HG02798 (cell line): ENCODE results near the gene CCDC68.
A peak's percentile ranks its signal among the peaks of the same experiment; 100 is the strongest.

ENCODE experiments used
- ATAC-seq: cut with Tn5 transposase; IDR thresholded peaks from one replicate; pipeline ENCODE4 v1.9.1; 2021; ENCODE audit warnings: mild to moderate bottlenecking; ENCODE audit not compliant: unreplicated experiment, poor library complexity

The CCDC68 gene

DNA sequence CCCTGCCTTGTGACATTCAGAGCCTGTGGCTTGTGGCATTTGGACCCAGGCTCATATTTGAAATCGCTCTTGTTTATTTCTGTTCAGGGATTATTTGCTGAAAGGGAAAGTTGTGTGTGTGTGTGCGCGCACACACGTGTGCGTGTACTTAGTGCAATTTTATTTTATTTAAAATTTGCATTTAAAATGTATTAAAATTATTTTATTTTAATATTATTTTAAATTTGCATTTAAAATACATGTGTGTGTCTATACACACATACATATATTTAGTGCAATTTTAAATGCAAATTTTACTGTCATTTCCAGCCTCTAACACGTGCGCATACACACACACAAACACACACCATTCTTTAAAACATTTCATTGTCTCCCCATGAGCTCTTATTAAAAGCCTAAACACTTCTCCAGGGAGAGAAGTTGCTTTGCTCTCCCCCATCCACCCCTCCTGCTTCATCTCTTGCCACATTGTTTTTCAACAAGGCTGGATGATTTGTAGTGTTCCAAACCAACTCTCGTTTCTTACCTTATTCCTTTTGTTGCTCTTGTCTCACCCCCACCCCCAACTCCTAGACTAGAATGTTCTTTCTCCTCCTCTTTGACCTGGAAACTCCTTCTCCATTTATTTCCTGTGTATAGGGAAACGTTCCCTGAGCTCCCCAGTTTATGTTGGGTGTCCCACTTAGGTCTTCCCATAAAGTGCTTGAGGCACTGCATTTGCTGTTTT, 3.8 kb upstream of the CCDC68 start:
- no peak for ATAC-seq

DNA sequence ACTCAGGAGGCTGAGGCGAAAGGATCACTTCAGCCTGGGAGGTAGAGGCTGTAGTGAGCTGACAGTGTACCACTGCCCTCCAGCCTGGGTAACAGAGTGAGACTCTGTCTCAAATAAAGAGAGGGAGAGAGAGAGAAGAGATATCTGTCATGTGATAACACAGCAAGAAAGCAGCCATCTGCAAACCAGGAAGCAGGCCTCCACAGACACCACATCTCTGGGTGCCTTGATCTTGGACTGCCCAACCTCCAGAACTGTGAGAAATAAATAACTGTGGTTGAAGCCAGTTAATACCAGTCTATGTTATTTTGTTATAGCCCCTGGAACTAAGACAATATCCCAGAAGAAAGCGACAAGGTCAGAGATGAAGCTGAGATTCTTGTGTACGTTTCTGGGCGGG, 2.6 kb upstream of the CCDC68 start:
- no peak for ATAC-seq

DNA sequence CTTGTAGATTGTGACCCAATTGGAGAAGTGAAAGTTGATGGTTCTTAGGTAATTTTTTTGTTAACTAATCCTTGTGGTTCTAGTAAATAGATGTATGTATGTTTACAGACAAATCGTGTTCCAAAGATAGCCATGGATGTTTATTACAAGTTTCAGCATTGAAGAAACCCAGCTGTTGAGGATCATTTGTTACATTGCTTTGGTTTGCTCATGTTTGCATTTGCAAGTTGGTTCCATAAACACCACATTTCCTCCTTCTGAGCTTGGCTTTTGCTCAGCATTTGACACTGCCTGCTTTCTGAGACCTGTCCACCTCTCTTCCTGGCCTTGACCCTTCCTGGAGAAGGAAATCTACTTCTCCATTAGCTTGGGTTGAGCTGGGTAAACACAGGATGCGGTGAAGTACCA, 1.8 kb upstream of the CCDC68 start:
- ATAC-seq: no peak

DNA sequence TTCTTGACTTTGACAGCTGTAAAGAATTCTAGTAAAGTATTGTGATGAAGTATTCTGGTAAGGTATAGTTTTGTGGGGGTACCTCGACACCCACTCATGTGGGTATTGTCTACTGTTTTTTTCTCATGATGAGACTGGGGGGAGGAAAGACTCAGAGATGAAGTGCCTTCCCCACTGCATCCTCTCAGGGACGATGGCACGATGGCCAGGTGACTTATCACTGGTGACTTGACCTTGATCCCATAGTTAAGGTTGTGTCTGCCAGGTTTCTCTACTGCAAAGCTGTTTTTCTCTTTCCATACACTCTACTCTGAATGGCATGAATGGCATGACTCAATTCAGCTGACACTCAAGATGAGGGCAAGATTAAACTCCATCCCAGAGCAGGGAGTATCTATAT, 936 bp upstream of the CCDC68 start:
- no peak for ATAC-seq

DNA sequence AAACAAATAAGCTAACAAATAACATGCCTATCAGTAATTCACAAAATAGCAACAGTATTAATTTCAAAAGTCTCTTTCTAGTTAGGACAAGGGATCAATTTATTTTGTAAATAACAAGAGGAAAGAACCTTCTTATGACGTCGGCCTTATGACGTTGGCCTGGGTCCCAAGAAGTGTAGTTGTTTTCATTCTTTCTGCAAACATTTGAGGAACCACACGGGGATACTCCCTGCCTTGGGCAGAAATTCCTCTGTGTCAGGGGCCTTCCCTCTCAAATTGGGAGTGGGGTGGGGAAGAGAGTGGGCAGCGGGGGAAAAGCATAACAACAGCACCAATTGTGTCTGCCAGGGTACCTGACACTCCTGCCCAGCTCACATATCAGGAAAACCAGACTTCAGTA, 1.3 kb downstream of the CCDC68 start:
- no peak for ATAC-seq

DNA sequence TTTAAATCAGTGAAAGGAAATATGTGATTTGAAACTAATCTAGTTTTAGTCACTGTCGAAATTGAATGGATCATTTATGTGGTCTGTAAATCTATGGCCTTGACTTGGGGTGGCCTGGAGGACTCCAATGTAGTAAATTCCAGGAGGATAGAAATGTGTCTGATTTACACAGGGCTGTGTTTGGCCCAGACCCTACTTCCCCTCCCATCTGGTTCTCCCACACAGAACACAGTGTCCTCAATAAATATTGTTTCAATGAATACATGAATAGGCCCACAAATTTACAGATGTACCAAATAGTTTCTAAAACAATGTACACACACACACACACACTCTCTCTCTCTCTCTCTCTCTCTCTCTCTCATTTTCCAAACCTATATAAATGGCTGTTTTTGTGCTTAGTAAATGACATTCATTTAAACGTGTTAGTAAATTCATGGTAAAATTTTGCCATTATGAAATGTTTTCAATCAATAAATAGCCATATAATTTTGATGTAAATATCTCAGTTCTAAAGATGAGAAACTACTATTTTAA, 1.9 kb downstream of the CCDC68 start:
- no peak for ATAC-seq

DNA sequence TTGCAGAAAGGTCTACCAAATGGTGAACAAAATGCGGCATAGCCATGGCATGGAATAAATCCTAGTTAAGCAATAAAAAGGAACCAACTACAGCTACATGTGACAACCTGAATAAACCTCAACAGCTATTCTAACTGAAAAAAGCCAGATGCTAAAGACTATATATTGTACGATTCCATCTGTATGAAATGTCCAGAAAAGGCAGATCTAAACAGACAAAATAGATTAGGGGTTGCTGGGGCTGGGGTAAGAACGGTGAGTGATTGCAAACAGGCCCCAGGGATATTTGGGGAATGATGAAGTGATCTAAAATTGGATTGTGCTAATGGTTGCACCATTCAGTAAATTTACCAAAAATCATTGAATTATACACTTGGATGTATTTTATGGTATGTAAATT, 2.8 kb downstream of the CCDC68 start:
- ATAC-seq: no peak

DNA sequence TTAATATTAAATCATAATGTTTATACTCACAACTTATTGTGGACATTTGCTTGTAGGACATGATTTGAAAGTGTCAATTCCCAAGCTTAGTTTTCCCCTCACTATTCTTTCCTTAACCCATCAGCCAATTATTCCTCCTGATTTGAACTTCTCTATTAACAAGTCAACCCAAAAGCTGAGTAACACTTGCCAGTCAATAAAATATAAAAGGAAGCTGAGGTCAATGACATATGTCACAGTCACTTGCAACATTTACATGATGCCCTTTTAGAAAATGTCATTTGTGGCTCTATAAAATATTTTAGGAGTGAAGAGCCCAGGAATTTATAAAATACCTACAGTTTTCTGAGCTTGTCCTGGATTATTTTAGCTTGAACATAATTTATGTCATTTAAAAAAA, 7.2 kb downstream of the CCDC68 start:
- no peak for ATAC-seq

DNA sequence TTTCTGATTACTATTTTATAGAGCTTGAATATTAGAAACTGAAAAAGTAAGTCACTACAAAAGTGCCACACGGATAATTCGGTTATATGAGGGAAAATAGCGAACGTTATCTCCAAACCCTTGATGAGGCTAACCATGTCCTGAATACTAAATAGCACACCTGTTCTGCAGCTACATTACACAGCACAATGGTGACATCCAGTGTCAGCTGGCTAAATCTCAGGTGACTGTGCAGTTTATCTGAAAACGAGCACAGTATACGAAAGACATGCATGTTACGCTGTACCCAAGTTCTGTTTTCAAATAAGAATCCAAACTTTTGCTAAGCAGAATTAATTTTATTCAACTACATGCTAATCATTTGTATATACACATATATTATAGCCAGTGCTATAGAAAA, 9.0 kb downstream of the CCDC68 start:
- ATAC-seq: no peak

DNA sequence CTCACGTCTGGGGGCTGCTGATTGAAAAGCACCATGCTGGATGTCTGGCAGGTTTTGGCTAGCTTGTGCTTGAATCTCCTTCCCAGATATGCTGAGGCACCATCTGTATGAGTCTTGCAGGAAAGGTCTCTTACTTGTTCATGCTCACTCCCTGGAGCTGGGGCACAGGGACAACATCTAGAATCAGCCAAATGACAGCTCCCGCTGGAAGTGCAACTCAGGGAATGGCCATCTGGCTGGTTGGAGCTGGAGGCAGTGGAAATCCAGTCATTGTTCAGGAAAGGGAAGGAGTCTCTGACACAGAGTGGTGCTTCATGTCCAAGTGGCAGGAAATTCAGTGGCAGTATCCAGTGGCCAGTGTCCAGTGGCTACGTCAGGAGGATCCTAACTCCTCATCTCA, 9.7 kb downstream of the CCDC68 start:
- ATAC-seq: no peak

DNA sequence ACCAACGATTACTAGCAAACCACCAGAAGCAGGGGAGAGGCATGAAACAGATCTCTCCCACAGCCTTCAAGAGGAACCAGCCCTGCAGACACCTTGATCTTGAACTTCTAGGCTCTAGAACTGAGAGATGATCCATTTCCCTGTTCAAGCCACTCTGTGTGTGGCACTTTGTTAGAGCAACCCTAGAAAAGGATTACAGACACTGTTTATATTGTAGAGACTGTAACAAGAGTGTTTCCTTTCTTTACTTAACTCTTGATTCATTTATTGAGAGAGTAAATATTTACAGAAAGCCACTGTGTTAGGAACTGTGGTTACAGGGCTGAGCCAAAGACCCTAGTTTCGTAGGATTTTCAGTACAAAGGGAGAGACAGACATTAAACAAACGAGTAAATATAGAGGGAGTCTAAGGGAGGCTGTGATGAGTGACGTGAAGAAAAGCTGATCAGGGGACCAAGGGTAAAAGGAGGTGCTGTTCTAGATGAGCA, 10.9 kb downstream of the CCDC68 start:
- no peak for ATAC-seq

DNA sequence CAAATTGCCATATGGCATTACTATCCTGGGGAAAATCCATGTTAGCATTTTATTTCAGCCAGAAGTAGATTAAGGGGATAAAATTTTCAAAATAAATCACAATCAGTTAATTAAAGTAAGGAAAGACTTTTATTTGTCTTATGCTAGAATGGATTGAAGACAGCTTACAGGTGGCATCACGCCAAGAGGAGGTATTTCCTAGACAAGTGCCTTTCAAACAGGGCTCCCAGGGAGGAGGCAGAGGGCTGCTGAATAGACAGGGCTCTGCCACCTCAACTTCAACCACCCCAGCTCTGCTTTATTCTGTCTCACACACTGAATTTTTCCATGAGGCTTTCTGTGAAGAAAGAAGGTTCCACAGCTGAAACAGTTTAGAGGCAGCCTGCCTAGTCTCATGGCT, 12.2 kb downstream of the CCDC68 start:
- no peak for ATAC-seq

DNA sequence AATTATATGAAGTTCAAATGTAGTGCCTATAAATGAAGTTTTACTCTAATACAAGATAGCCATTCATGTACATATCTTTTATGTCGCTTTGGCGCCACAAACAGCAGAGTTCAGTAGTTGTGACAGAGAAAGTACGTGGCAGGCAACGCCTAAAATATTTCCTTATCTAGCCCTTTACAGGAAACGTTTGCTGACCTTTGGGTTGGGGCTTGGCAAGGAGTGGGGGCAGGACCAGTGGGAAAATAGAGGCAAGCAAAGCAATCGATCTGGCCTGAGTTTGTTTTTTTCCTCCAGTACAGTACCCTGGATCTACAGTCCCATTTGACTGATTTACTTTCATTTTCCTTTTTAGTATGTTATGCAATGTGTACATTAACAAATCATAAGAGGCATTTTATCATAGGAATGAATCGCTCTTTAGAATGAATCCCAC, 13.1 kb downstream of the CCDC68 start:
- ATAC-seq: peak; percentile 81

DNA sequence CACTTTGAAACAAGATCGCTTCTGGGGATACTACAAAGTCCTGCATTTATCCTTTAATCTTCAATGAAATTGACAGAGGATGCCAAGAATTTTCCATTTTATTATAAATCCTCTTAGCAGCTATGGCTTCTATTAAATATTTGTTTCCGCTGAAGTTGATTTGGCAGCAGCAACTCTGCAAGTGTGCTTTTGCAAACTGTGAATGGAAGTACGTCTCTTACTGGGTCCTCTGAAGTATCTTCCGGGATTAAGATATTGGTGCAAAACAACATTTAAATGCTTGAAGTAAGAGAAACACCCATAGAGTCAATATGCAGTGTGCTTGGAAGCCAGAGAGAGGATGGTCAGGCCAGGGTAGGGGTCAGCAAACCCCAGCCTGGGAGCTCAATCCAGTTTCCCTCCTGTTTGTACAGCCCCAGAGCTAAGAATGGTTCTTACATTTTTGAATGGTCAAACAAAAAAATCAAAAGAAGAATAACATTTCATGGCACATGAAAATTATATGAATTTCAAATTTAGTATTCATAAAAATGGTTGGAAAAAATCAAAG, 13.6 kb downstream of the CCDC68 start:
- no peak for ATAC-seq

DNA sequence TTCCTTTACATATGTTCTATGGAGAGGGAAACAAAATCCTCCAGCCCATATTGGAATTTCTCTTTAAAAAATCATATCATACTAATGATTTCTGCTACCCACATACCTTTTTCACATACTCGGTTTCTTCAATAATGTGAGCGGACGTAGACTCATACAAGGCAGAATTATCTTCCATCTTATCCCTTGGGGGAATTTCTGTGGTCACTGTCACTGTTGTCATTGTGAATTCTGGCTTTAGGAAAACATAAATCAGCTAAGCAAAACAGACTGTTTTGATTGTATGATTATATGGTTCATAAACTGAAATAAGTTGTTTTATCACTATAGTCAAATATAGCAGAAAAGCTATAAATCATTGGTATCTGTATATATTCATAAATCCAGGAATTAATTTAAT, 16.7 kb downstream of the CCDC68 start:
- ATAC-seq: no peak

DNA sequence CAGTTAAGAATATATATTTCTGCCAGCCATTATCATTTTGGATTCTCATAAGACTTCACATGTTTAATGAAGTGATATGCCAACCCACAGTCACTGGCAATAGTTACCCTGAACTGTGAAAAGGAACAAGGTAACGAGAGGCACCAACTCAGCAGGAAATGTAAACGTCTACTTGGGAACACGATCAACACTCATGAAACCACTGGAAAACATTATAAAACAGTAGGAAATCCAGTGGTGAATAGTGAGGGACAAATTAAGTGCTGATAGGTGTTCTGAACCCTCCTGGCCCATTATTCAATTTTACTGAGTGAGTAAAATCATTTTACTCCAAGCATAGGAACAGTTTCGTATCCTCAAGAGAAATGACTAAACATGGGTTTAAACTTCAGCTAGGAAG, 17.1 kb downstream of the CCDC68 start:
- no peak for ATAC-seq

DNA sequence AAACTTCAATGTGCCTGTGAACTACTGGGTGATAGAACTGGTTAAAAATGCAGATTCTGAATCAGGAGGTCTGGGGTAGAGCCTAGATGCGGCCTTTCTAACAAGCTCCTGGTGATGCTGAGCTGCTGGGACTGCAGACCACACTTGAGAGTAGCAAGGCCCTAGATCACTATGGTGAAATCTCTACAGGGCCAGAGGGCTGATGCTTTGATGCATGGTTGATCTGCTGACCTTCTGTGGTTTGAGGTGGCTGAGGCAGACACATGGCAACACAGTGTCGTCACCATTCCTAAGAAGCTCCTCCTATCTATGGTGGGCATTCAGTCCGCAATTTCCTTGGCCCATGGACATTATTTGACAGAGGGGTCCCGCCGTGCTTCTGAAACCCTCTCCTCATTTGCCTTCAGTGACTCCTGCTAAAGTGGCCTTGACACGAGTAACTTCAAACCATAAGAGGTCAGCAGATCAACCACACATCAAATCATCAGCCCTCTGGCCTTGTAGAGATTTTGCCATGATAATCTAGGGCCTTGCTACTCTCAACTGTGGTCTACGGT, 19.8 kb downstream of the CCDC68 start:
- ATAC-seq: no peak

DNA sequence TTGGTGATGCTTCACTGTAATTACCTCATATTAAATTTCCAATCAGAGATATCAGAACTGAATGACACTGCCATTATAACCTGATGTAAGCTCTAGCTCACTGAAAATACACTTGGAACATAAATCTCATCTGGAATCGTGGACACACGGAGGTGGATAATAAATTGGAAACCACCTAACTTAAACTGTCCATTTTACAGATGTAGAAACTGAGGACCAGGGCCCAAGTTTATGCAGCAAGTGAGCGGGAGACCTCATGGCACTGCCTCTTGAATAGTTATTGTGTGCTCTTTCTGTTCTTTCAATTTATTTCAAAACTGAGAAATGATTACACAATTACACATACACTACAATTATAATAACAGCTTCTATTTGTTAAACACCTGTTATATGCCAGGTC, 20.8 kb downstream of the CCDC68 start:
- no peak for ATAC-seq

DNA sequence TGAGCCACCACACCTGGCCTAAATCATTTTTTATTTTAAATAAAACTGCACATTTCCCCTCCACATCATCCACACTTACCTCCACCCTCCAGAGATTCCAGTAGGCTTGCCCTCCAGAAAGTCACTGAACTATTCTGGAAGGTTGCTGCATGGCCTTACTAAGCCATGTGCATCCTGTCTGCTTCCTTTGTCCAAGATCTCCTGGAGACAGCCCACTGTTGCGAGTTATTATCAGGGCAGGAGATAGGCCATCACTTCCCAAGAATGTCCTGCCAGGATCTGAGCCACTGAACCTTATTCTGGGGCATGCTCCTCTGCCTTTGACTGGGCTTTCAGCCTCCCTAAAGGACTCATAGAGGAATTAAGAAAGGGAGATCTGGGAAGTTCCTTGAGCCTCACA, 26.8 kb downstream of the CCDC68 start:
- no peak for ATAC-seq

DNA sequence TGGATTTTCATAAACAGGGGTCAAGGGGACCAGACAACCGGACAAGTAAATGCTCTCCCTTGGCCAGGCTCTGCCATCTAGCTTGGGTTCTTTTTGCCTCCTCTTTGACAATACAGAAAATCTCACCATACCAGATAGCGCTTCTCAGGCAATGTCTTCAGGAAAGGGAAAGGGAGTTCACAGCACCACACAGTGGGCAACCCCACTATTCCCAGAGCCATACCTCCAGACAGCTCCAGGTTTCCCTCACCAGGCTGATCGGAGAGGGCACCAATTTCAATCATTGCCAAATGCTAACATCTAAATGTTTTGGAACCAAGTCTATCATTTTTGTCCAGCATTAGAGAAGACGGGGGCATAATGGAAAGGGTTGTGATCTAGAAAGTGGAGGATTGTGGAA, 28.1 kb downstream of the CCDC68 start:
- ATAC-seq: no peak

DNA sequence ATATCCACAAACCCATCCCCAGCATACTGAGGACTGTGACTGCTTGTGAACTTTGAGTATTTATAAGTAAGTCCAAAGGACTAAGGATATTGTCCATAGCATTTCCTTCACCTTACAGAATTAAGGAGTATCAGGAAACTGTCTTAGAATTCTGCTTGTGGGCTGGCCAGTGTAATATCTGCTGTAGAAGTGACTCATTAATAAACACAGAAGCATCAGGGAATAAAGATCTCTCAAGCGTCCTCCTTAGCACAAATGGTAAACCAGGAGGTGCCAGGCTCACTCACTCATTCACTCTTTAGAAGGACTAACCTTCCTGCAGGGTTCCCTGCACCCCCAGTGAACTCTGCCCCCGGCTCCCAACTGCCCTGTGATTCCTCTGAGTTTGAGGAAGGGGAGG, 31.0 kb downstream of the CCDC68 start:
- no peak for ATAC-seq
